ENCODE measurements around the gene CASP10.

Gene CASP10

GRCh38 chr2:201220102-201220570, 37.2 kb downstream of the CASP10 start:
- H3K4me3 ChIP-seq (ENCODE audit: control insufficient read depth, low read depth, low read length), result no peak overlapping the region
- TF ChIP-seq CTCF (IDR thresholded peaks at IDR 0.05; ENCODE audit: control insufficient read depth, insufficient read depth, low read depth, low read length, missing control alignments), result no peak
- no peak for DNase-seq (ENCODE audit: low read depth)

GRCh38 chr2:201223089-201224073, 40.4 kb downstream of the CASP10 start:
- DNase-seq (ENCODE audit: low read depth), result no peak
- TF ChIP-seq CTCF (IDR thresholded peaks at IDR 0.05; ENCODE audit: control insufficient read depth, insufficient read depth, low read depth, low read length, missing control alignments), result no peak
- no peak overlapping the region for H3K4me3 ChIP-seq (ENCODE audit: control insufficient read depth, low read depth, low read length)

- TF ChIP-seq CTCF (IDR thresholded peaks at IDR 0.05; ENCODE audit: control insufficient read depth, insufficient read depth, low read depth, low read length, missing control alignments), result no peak
- no peak for DNase-seq (ENCODE audit: low read depth)
- H3K4me3 ChIP-seq (ENCODE audit: control insufficient read depth, low read depth, low read length), result no peak overlapping the region
Measured at GRCh38 chr2:201228271-201228911, 45.5 kb downstream of the CASP10 start.

GRCh38 chr2:201228912-201229290, 46.0 kb downstream of the CASP10 start:
- no peak for TF ChIP-seq CTCF (IDR thresholded peaks at IDR 0.05; ENCODE audit: control insufficient read depth, insufficient read depth, low read depth, low read length, missing control alignments)
- H3K4me3 ChIP-seq (ENCODE audit: control insufficient read depth, low read depth, low read length), result no peak overlapping the region
- DNase-seq (ENCODE audit: low read depth), result no peak

- no peak overlapping the region for H3K4me3 ChIP-seq (ENCODE audit: control insufficient read depth, low read depth, low read length)
- DNase-seq (ENCODE audit: low read depth), result peak; percentile 81
- TF ChIP-seq CTCF (IDR thresholded peaks at IDR 0.05; ENCODE audit: control insufficient read depth, insufficient read depth, low read depth, low read length, missing control alignments), result peak; percentile 94
Measured at GRCh38 chr2:201231781-201232466, 49.0 kb downstream of the CASP10 start.

GRCh38 chr2:201232467-201232815, 49.5 kb downstream of the CASP10 start:
- TF ChIP-seq CTCF (IDR thresholded peaks at IDR 0.05; ENCODE audit: control insufficient read depth, insufficient read depth, low read depth, low read length, missing control alignments), result no peak
- no peak overlapping the region for H3K4me3 ChIP-seq (ENCODE audit: control insufficient read depth, low read depth, low read length)

More at GRCh38 chr2:201232467-201232815, 49.5 kb downstream of the CASP10 start:
- DNase-seq (ENCODE audit: low read depth), result no peak

Data from AG09309 (cell line).